ENCODE results near the gene UNC13A. TPM values are rescaled to one million over a fixed set of nuclear protein-coding genes. Genes with fewer than 3 reads are reported as not detected.

Gene UNC13A
- total and polyA plus RNA-seq, 11 donors, result 0.02 to 1.1 (median 0.09) TPM; not detected in 1

- ATAC-seq (peak; percentile 62 to 80 (median 76)), DNase-seq (peak in 4 of 5 donors; percentile 40 to 63 (median 46))
- Histone ChIP-seq H3K36me3 (peaks cover 0 to 78% (median 59%) of the 10 kb centered on the region in 9 donors), H3K27ac (no peak overlapping the region), H3K9me3 (no peaks in the 10 kb centered on the region), H3K4me1 (no peaks in the 10 kb centered on the region), H3K4me3 (no peak overlapping the region), H3K27me3 (no peaks in the 10 kb centered on the region)
- TF ChIP-seq, protein P1, sequence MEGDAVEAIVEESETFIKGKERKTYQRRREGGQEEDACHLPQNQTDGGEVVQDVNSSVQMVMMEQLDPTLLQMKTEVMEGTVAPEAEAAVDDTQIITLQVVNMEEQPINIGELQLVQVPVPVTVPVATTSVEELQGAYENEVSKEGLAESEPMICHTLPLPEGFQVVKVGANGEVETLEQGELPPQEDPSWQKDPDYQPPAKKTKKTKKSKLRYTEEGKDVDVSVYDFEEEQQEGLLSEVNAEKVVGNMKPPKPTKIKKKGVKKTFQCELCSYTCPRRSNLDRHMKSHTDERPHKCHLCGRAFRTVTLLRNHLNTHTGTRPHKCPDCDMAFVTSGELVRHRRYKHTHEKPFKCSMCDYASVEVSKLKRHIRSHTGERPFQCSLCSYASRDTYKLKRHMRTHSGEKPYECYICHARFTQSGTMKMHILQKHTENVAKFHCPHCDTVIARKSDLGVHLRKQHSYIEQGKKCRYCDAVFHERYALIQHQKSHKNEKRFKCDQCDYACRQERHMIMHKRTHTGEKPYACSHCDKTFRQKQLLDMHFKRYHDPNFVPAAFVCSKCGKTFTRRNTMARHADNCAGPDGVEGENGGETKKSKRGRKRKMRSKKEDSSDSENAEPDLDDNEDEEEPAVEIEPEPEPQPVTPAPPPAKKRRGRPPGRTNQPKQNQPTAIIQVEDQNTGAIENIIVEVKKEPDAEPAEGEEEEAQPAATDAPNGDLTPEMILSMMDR (IDR thresholded peaks at IDR 0.05), result no peak
- peak in 1 of 2 donors; percentile 16 for TF ChIP-seq POLR2A (IDR thresholded peaks at IDR 0.05)
- WGBS, 4 donors, result 60 to 65% (median 65%) methylated on average over 16 of the region's 16 CpGs
- intact Hi-C loops (cut with DNase I), result loop anchor here in 3 of 10 donors (5.0 to 10.0 kb wide), 2 partner anchors 125 to 127 kb away; no protein-coding TSS in a partner anchor
These were observed 108.4 kb downstream of the UNC13A start for GRCh38 chr19:17579661-17580244.

DNA sequence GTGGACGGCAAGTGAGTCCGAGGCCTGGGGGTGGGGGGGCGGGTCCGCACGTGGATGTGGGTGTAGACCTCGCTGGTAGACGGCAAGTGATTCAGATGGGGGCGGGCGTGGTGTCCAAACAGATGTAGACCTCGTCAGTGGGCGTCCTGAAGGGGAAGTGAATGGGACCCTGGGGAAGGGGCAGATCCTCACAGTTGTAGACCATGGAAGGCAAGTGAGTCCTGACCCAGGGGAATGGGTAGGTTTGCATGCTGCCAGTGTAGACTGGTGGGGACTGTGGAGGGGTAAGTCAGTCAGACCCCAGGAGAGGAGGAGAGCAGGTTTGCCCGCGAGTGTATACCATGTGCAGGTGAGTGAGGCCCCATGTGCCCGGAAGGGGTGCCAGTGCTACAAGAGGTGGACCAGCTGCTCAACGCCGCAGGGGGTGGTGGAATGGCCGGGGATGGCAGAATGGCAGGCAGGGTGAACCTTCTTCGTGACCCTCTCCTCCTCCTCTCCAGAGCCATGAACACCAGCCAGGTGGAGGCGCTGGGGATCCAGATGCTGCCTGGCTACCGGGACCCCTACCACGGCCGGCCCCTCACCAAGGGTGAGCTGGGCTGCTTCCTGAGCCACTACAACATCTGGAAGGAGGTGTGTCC lies 110.6 kb downstream of the UNC13A start:
- DNase-seq, result no peak
- intact Hi-C loops (cut with DNase I), result loop anchor here in 3 of 10 donors (5.0 to 10.0 kb wide), 2 partner anchors 123 to 125 kb away; no protein-coding TSS in a partner anchor
- 85 to 87% (median 86%) methylated on average over 19 to 22 of the region's 22 CpGs for WGBS, 4 donors
- Histone ChIP-seq H3K36me3 (peaks cover 0 to 93% (median 68%) of the 10 kb centered on the region in 9 donors), H3K27me3 (no peaks in the 10 kb centered on the region), H3K27ac (no peak overlapping the region), H3K4me1 (peaks cover 0 to 4% (median 0%) of the 10 kb centered on the region in 12 donors), H3K4me3 (no peak overlapping the region), H3K9me3 (no peaks in the 10 kb centered on the region)
- no peak for TF ChIP-seq POLR2A (IDR thresholded peaks at IDR 0.05)
- TF ChIP-seq, protein P1 (IDR thresholded peaks at IDR 0.05), result no peak
- no peak for ATAC-seq

GRCh38 chr19:17576758-17577456 lies 111.2 kb downstream of the UNC13A start:
- DNase-seq, result no peak
- peaks cover 0 to 4% (median 0%) of the 10 kb centered on the region in 12 donors for H3K4me1 ChIP-seq
- intact Hi-C loops (cut with DNase I), result loop anchor here in 3 of 10 donors (5.0 to 10.0 kb wide), 2 partner anchors 122 to 125 kb away; no protein-coding TSS in a partner anchor
- no peaks in the 10 kb centered on the region for H3K27me3 ChIP-seq
- no peaks in the 10 kb centered on the region for H3K9me3 ChIP-seq
- H3K27ac ChIP-seq, result no peak overlapping the region
- H3K36me3 ChIP-seq, result peaks cover 3 to 93% (median 68%) of the 10 kb centered on the region in 9 donors
- H3K4me3 ChIP-seq, result no peak overlapping the region
- WGBS, 4 donors, result 82 to 84% (median 83%) methylated on average over 25 to 34 of the region's 34 CpGs
- peak in 1 of 4 donors; percentile 9 for ATAC-seq
- no peak for TF ChIP-seq POLR2A (IDR thresholded peaks at IDR 0.05)
- TF ChIP-seq, protein P1 (IDR thresholded peaks at IDR 0.05), result no peak

Measured in heart left ventricle (tissue), 16 donors.